H1 (cell line): Measurements from ENCODE around the gene ARHGAP42. TPM values are rescaled to one million over a fixed set of nuclear protein-coding genes. Genes with fewer than 3 reads are reported as not detected.

Experiments used
- BACH1 ChIP-seq: IDR thresholded peaks from 2 replicates; pipeline ENCODE4 v1.6.1; 2012; ENCODE audit warnings: low read length, improper control_type of control experiment
- CBX8 ChIP-seq: fragments of 300-800, 300-1000 bp; sonication (generic); IDR thresholded peaks from 2 replicates; pipeline ENCODE4 v1.7.1; 2016; ENCODE audit warnings: low read depth, low read length, borderline replicate concordance
- CHD2 ChIP-seq: IDR thresholded peaks from 2 replicates; pipeline ENCODE4 v1.6.1; 2012; ENCODE audit warnings: low read length, improper control_type of control experiment
- CHD7 ChIP-seq: fragments of 300-600 bp; sonication (generic); IDR thresholded peaks from 2 replicates; pipeline ENCODE4 v1.7.1; 2012; ENCODE audit warnings: low read length, moderate library complexity, mild to moderate bottlenecking, inconsistent platforms; ENCODE audit not compliant: insufficient replicate concordance
- CREB1 ChIP-seq: IDR thresholded peaks from 2 replicates; pipeline ENCODE4 v1.6.1; 2012; ENCODE audit warnings: inconsistent platforms
- KDM5A ChIP-seq: fragments of 200-600 bp; IDR thresholded peaks from 2 replicates; pipeline ENCODE4 v1.7.1; 2012; ENCODE audit warnings: mild to moderate bottlenecking, low read length, inconsistent platforms, mixed read lengths
- POLR2A ChIP-seq, 2 experiments: IDR thresholded peaks; 1 replicate in 1 of 2; 2 replicates in 1 of 2; pipeline ENCODE4 v1.6.1; 2011; ENCODE audit warnings: low read depth in 2 of 2, low read length in 2 of 2, mild to moderate bottlenecking in 2 of 2; ENCODE audit errors: control extremely low read depth in 1 of 2
- RFX5 ChIP-seq: IDR thresholded peaks from 2 replicates; pipeline ENCODE4 v1.6.1; 2011; ENCODE audit warnings: low read depth, low read length, improper control_type of control experiment, borderline replicate concordance
- SP4 ChIP-seq: IDR thresholded peaks from 2 replicates; pipeline ENCODE4 v1.6.1; 2012; ENCODE audit warnings: low read length, inconsistent platforms
- USF2 ChIP-seq: IDR thresholded peaks from 2 replicates; pipeline ENCODE4 v1.6.1; 2011; ENCODE audit warnings: low read length, improper control_type of control experiment
- ZNF274 ChIP-seq: IDR thresholded peaks from 2 replicates; pipeline ENCODE4 v1.7.0; 2012; ENCODE audit warnings: low read length, borderline replicate concordance; ENCODE audit errors: extremely low read depth
- polyA plus RNA-seq, 7 experiments: library from polyadenylated mRNA; depleted of rRNA in 3 of 7; stranded (reverse) in 5 of 7; unstranded in 2 of 7; fragments of >200 nt in 5 of 7; fragments of 200-250 nt in 2 of 7; gene quantifications; 1 replicate in 5 of 7; 2 replicates in 1 of 7; 4 replicates in 1 of 7; pipeline versions ENCODE4 v1.2.1 to v1.2.3, GENCODE V29; 2011 to 2013; ENCODE audit warnings: missing spikeins in 2 of 7, mixed read lengths in 2 of 7
- total RNA-seq: library from RNA; stranded (reverse); fragmentation: NEBNext Ultra II Directional; extraction: Animal tissue kit (Norgen Biotek cat#: 25700); gene quantifications from 2 replicates; pipeline ENCODE4 v1.2.1, GENCODE V29; 2021

The ARHGAP42 gene
- total and polyA plus RNA-seq, 2 of the 8 experiments (the other 6 are each of a cell fraction or from before 2014, with no cell fraction given): 22.2 to 33.5 TPM

GRCh38 chr11:100752371-100753171 is 65.5 kb downstream of the ARHGAP42 start (continued):
- TF ChIP-seq CHD7 (no peak), ZNF274 (no peak), RFX5 (no peak), BACH1 (no peak), CREB1 (no peak), POLR2A (IDR thresholded peaks at IDR 0.05; ENCODE audit: control extremely low read depth in 1 of 2, low read depth in 2 of 2, low read length in 2 of 2) (no peak), CBX8 (no peak), CHD2 (no peak), KDM5A (no peak), USF2 (no peak), SP4 (no peak)
- TF ChIP-seq, all 59 proteins: peak for 0
